ENCODE results near the gene TSKS.

- TF ChIP-seq EZH2phosphoT487 (IDR thresholded peaks at IDR 0.05): no peak
- TF ChIP-seq, protein P1, sequence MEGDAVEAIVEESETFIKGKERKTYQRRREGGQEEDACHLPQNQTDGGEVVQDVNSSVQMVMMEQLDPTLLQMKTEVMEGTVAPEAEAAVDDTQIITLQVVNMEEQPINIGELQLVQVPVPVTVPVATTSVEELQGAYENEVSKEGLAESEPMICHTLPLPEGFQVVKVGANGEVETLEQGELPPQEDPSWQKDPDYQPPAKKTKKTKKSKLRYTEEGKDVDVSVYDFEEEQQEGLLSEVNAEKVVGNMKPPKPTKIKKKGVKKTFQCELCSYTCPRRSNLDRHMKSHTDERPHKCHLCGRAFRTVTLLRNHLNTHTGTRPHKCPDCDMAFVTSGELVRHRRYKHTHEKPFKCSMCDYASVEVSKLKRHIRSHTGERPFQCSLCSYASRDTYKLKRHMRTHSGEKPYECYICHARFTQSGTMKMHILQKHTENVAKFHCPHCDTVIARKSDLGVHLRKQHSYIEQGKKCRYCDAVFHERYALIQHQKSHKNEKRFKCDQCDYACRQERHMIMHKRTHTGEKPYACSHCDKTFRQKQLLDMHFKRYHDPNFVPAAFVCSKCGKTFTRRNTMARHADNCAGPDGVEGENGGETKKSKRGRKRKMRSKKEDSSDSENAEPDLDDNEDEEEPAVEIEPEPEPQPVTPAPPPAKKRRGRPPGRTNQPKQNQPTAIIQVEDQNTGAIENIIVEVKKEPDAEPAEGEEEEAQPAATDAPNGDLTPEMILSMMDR (IDR thresholded peaks at IDR 0.05): no peak
Measured at GRCh38 chr19:49767381-49767780, 4.3 kb upstream of the TSKS start.
